Smooth muscle cell (in vitro differentiated cells): ENCODE measurements around the gene CHSY1. TPM values are rescaled to one million over a fixed set of nuclear protein-coding genes. Genes with fewer than 3 reads are reported as not detected.

Source experiments
- DNase-seq: peaks from one replicate; lab custom pipeline; 2025; ENCODE audit not compliant: unreplicated experiment; lab: John Stamatoyannopoulos, UW
- H2AFZ ChIP-seq: fragments of 200-600 bp; sonication (generic); 2 replicates; pipeline ENCODE4 v1.6.0; 2016; ENCODE audit warnings: antibody characterized with exemption, low read depth, mild to moderate bottlenecking
- H3F3A ChIP-seq: fragments of 200-600 bp; sonication (generic); 2 replicates; pipeline ENCODE4 v1.6.0; 2017; ENCODE audit warnings: antibody characterized with exemption, low read depth
- H3K27ac ChIP-seq: fragments of 200-600 bp; sonication (generic); 2 replicates; pipeline ENCODE4 v1.5.1; 2016; ENCODE audit warnings: low read depth, mild to moderate bottlenecking
- H3K27me3 ChIP-seq: fragments of 200-600 bp; sonication (generic); 2 replicates; pipeline ENCODE4 v1.6.1; 2016; ENCODE audit warnings: low read depth, mild to moderate bottlenecking
- H3K36me3 ChIP-seq: fragments of 200-600 bp; sonication (generic); 2 replicates; pipeline ENCODE4 v1.5.1; 2016; ENCODE audit warnings: low read depth
- H3K4me1 ChIP-seq: fragments of 200-600 bp; sonication (generic); 2 replicates; pipeline ENCODE4 v1.5.1; 2016; ENCODE audit warnings: low read depth
- H3K4me2 ChIP-seq: fragments of 200-600 bp; sonication (generic); 2 replicates; pipeline ENCODE4 v1.6.0; 2016; ENCODE audit warnings: mild to moderate bottlenecking
- H3K4me3 ChIP-seq: fragments of 200-600 bp; sonication (generic); 2 replicates; pipeline ENCODE4 v1.5.1; 2016; ENCODE audit warnings: mild to moderate bottlenecking
- H3K79me2 ChIP-seq: fragments of 200-600 bp; sonication (generic); 2 replicates; pipeline ENCODE4 v1.6.0; 2016; ENCODE audit warnings: low read depth, mild to moderate bottlenecking
- H3K9ac ChIP-seq: fragments of 200-600 bp; sonication (generic); 2 replicates; pipeline ENCODE4 v1.6.0; 2016; ENCODE audit warnings: low read depth
- H3K9me3 ChIP-seq: fragments of 200-600 bp; sonication (generic); replicated peaks from 2 replicates; pipeline ENCODE4 v1.5.1; 2016; ENCODE audit warnings: low read depth
- H4K20me1 ChIP-seq: fragments of 200-600 bp; sonication (generic); 2 replicates; pipeline ENCODE4 v1.6.0; 2016; ENCODE audit warnings: low read depth
- CTCF ChIP-seq: fragments of 200-600 bp; sonication (generic); IDR thresholded peaks from 2 replicates; pipeline ENCODE4 v1.5.1; 2017; ENCODE audit warnings: borderline replicate concordance, mild to moderate bottlenecking, antibody characterized with exemption; ENCODE audit not compliant: insufficient read depth, poor library complexity, severe bottlenecking
- WGBS: methylation state at CpG from one replicate; pipeline ENCODE4 v1.1.7; 2016; ENCODE audit warnings: low lambda C conversion rate; 5-methylcytosine and 5-hydroxymethylcytosine counted together
- polyA plus RNA-seq: library from polyadenylated mRNA; unstranded; fragments of >200 nt; fragmentation: Nextera tagmentation; extraction: Ambion mirVana; gene quantifications from 2 replicates; pipeline ENCODE4 v1.2.1, GENCODE V29; 2016
- total RNA-seq: library from RNA; depleted of rRNA; stranded (reverse); fragments of >200 nt; gene quantifications from 2 replicates; pipeline ENCODE4 v1.2.3, GENCODE V29; 2014

CHSY1 gene
- total and polyA plus RNA-seq, 2 experiments from 2014 or later: 106 to 123 TPM

- Histone ChIP-seq H3K9ac (peak overlapping the region; percentile 73), H3K79me2 (peaks cover 98% of the 10 kb centered on the region), H3K27me3 (no peaks in the 10 kb centered on the region), H3K9me3 (no peaks in the 10 kb centered on the region), H3K4me3 (no peak overlapping the region), H3K27ac (peak overlapping the region; percentile 94), H3K4me1 (peaks cover 16% of the 10 kb centered on the region), H2AFZ (no peak overlapping the region), H3K4me2 (peak overlapping the region; percentile 55), H3F3A (peaks cover 48% of the 10 kb centered on the region), H4K20me1 (peaks cover 98% of the 10 kb centered on the region), H3K36me3 (no peaks in the 10 kb centered on the region)
- no peak for TF ChIP-seq CTCF
- no peak for DNase-seq
- WGBS: 31% methylated on average over 1 of the region's 1 CpG
Observed at GRCh38 chr15:101210058-101210457, 41.8 kb downstream of the CHSY1 start.

GRCh38 chr15:101209285-101209845 lies 42.5 kb downstream of the CHSY1 start:
- Histone ChIP-seq H4K20me1 (peaks cover 100% of the 10 kb centered on the region), H3K36me3 (no peaks in the 10 kb centered on the region), H3K27ac (peak overlapping the region; percentile 94), H3K9ac (peak overlapping the region; percentile 73), H3K79me2 (peaks cover 100% of the 10 kb centered on the region), H3F3A (peaks cover 47% of the 10 kb centered on the region), H3K4me3 (no peak overlapping the region), H3K4me2 (peak overlapping the region; percentile 55), H3K9me3 (no peaks in the 10 kb centered on the region), H3K27me3 (no peaks in the 10 kb centered on the region), H3K4me1 (peaks cover 16% of the 10 kb centered on the region), H2AFZ (no peak overlapping the region)
- TF ChIP-seq CTCF: no peak
- DNase-seq: no peak
- WGBS: 93% methylated on average over 5 of the region's 5 CpGs

- no peak for DNase-seq
- Histone ChIP-seq H4K20me1 (peaks cover 99% of the 10 kb centered on the region), H3K27ac (peak overlapping the region; percentile 94)
Observed at GRCh38 chr15:101207867-101208288, 44.0 kb downstream of the CHSY1 start.

More at GRCh38 chr15:101207867-101208288, 44.0 kb downstream of the CHSY1 start:
- Histone ChIP-seq H3K4me2 (peak overlapping the region; percentile 78), H3K9me3 (no peaks in the 10 kb centered on the region), H3F3A (peaks cover 51% of the 10 kb centered on the region), H3K9ac (peak overlapping the region; percentile 78), H3K36me3 (no peaks in the 10 kb centered on the region), H2AFZ (no peak overlapping the region), H3K4me1 (peaks cover 21% of the 10 kb centered on the region), H3K27me3 (no peaks in the 10 kb centered on the region), H3K4me3 (no peak overlapping the region), H3K79me2 (peaks cover 100% of the 10 kb centered on the region)
- TF ChIP-seq CTCF: no peak
- WGBS: 49% methylated on average over 5 of the region's 5 CpGs
